Nephron (organoid): Measurements from ENCODE around the gene ERP27.

Experiments used
- H3K27ac Mint-ChIP-seq, 3 experiments: 2 replicates each; pipeline ENCODE4 v1.8.0; 2020; ENCODE audit warnings: mixed read lengths in 3 of 3, mild to moderate bottlenecking in 2 of 3, moderate library complexity in 1 of 3
- H3K27me3 Mint-ChIP-seq: 2 replicates; pipeline ENCODE4 v1.8.0; 2021; ENCODE audit warnings: low read depth, mild to moderate bottlenecking, moderate library complexity, mixed read lengths
- H3K36me3 Mint-ChIP-seq: 2 replicates; pipeline ENCODE4 v1.8.0; 2020; ENCODE audit warnings: low read depth, mixed read lengths
- H3K4me1 Mint-ChIP-seq: 2 replicates; pipeline ENCODE4 v1.8.0; 2020; ENCODE audit warnings: mixed read lengths
- H3K4me3 Mint-ChIP-seq, 3 experiments: 2 replicates each; pipeline ENCODE4 v1.8.0; 2020; ENCODE audit warnings: mild to moderate bottlenecking in 3 of 3, mixed read lengths in 3 of 3, moderate library complexity in 2 of 3
- H3K9me3 Mint-ChIP-seq: 2 replicates; pipeline ENCODE4 v1.8.0; 2020; ENCODE audit warnings: mixed read lengths
- CTCF ChIP-seq, 3 experiments: fragments of 200-600 bp; sonication (generic); IDR thresholded peaks; one replicate each; pipeline ENCODE4 v1.5.0; 2021; ENCODE audit warnings: antibody characterized with exemption in 3 of 3; ENCODE audit not compliant: unreplicated experiment in 3 of 3

ERP27 gene

GRCh38 chr12:14982562-14982961 lies 44.2 kb upstream of the ERP27 start:
- H3K4me1 Mint-ChIP-seq: peaks cover 5% of the 10 kb centered on the region
- no peaks in the 10 kb centered on the region for H3K27me3 Mint-ChIP-seq
- peaks cover 2% of the 10 kb centered on the region for H3K9me3 Mint-ChIP-seq
- H3K4me3 Mint-ChIP-seq: no peak overlapping the region
- H3K27ac Mint-ChIP-seq: no peak overlapping the region
- no peak for TF ChIP-seq CTCF (IDR thresholded peaks at IDR 0.05; ENCODE audit: unreplicated experiment in 3 of 3)
- H3K36me3 Mint-ChIP-seq: no peaks in the 10 kb centered on the region

GRCh38 chr12:14981049-14981448 lies 42.7 kb upstream of the ERP27 start:
- H3K36me3 Mint-ChIP-seq: no peaks in the 10 kb centered on the region
- no peaks in the 10 kb centered on the region for H3K4me1 Mint-ChIP-seq
- H3K27me3 Mint-ChIP-seq: no peaks in the 10 kb centered on the region
- no peak overlapping the region for H3K27ac Mint-ChIP-seq
- TF ChIP-seq CTCF (IDR thresholded peaks at IDR 0.05; ENCODE audit: unreplicated experiment in 3 of 3): no peak
- no peak overlapping the region for H3K4me3 Mint-ChIP-seq
- H3K9me3 Mint-ChIP-seq: no peaks in the 10 kb centered on the region

GRCh38 chr12:14979468-14979867 lies 41.1 kb upstream of the ERP27 start:
- Mint-ChIP-seq H3K27me3 (no peaks in the 10 kb centered on the region), H3K4me3 (no peak overlapping the region), H3K4me1 (no peaks in the 10 kb centered on the region), H3K9me3 (no peaks in the 10 kb centered on the region), H3K36me3 (no peaks in the 10 kb centered on the region), H3K27ac (no peak overlapping the region)
- TF ChIP-seq CTCF (IDR thresholded peaks at IDR 0.05; ENCODE audit: unreplicated experiment in 3 of 3): no peak

GRCh38 chr12:14976658-14977057 lies 38.3 kb upstream of the ERP27 start:
- Mint-ChIP-seq H3K4me1 (no peaks in the 10 kb centered on the region), H3K27ac (no peak overlapping the region), H3K27me3 (no peaks in the 10 kb centered on the region), H3K4me3 (no peak overlapping the region), H3K36me3 (no peaks in the 10 kb centered on the region), H3K9me3 (no peaks in the 10 kb centered on the region)
- no peak for TF ChIP-seq CTCF (IDR thresholded peaks at IDR 0.05; ENCODE audit: unreplicated experiment in 3 of 3)

GRCh38 chr12:14975457-14975856 lies 37.1 kb upstream of the ERP27 start:
- no peak overlapping the region for H3K27ac Mint-ChIP-seq
- H3K4me1 Mint-ChIP-seq: no peaks in the 10 kb centered on the region
- no peaks in the 10 kb centered on the region for H3K27me3 Mint-ChIP-seq
- no peaks in the 10 kb centered on the region for H3K36me3 Mint-ChIP-seq
- TF ChIP-seq CTCF (IDR thresholded peaks at IDR 0.05; ENCODE audit: unreplicated experiment in 3 of 3): no peak
- H3K9me3 Mint-ChIP-seq: no peaks in the 10 kb centered on the region
- H3K4me3 Mint-ChIP-seq: no peak overlapping the region

- no peak for TF ChIP-seq CTCF (IDR thresholded peaks at IDR 0.05; ENCODE audit: unreplicated experiment in 3 of 3)
- Mint-ChIP-seq H3K9me3 (no peaks in the 10 kb centered on the region), H3K27me3 (no peaks in the 10 kb centered on the region), H3K36me3 (no peaks in the 10 kb centered on the region), H3K4me1 (no peaks in the 10 kb centered on the region), H3K4me3 (no peak overlapping the region), H3K27ac (no peak overlapping the region)
These were observed 36.3 kb upstream of the ERP27 start for GRCh38 chr12:14974633-14975032.
